ENCODE data around the gene RCCD1.

DNA sequence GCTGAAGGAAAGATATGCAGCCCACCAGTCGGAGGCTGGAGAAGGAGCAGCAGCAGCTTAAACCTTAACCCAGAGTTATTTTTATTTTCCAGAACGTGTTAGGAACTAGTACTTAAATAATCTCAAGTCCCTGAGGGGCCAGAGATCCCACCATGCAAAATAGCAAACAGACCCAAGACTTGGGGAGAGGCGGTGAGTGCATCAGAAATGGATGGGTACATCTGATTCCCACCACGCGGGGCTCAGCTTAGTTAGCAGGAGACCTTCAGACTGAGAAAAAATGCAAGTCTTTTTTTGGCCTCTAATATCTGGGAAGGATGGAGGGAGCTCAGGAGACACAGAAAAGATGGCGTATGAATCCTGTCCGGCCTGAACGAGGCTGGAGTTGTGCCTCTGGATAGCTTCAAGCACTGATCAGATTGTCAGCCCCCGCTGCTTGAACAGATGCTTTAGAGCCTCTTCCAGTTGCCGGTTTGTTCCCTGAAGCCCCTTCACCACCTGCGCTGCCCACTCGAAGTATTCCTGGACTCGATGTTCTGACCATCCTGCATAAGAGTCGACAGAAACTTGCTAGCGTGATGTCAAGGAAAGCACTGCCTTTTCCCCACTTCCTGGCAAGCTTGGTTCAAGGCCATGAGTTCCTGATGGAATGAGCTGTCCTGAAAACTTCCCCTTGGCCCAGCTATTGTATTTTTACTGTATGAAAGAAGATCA, 23.7 kb upstream of the RCCD1 start:
- TF ChIP-seq, protein P1, sequence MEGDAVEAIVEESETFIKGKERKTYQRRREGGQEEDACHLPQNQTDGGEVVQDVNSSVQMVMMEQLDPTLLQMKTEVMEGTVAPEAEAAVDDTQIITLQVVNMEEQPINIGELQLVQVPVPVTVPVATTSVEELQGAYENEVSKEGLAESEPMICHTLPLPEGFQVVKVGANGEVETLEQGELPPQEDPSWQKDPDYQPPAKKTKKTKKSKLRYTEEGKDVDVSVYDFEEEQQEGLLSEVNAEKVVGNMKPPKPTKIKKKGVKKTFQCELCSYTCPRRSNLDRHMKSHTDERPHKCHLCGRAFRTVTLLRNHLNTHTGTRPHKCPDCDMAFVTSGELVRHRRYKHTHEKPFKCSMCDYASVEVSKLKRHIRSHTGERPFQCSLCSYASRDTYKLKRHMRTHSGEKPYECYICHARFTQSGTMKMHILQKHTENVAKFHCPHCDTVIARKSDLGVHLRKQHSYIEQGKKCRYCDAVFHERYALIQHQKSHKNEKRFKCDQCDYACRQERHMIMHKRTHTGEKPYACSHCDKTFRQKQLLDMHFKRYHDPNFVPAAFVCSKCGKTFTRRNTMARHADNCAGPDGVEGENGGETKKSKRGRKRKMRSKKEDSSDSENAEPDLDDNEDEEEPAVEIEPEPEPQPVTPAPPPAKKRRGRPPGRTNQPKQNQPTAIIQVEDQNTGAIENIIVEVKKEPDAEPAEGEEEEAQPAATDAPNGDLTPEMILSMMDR (IDR thresholded peaks at IDR 0.05; ENCODE audit: low read depth, low read length, poor library complexity, severe bottlenecking) = no peak
- TF ChIP-seq EZH2phosphoT487 (IDR thresholded peaks at IDR 0.05; ENCODE audit: borderline replicate concordance, low read length) = no peak

All from DOHH2 (cell line).